Measurements from ENCODE around the gene LPO.

DNA sequence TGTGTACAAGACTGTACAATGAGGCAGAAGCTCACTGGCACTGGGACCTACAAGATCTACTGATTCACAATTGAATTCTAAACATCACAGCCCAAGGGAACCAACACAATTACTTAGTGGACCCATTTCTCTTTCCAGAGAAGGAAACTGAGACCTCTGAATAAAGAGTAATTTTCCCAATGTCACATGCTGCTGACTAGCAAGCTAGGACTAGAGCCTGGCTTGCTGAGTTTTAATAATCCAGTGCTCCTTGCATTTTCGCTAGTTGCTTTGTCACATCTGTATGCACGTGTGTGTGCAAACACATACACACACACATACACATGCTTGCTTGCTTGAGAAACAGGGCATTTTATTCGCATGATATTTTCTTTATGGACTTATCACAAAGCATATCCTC, 3.9 kb upstream of the LPO start:
- TF ChIP-seq CTCF (IDR thresholded peaks at IDR 0.05; ENCODE audit: insufficient read depth, low read length, poor library complexity, severe bottlenecking) (no peak), EZH2phosphoT487 (conservative IDR thresholded peaks at IDR 0.05; ENCODE audit: low read length) (no peak)

Measured in SU-DHL-6 (cell line).